ENCODE results near the gene NECAB2. TPM values are rescaled to one million over a fixed set of nuclear protein-coding genes. Genes with fewer than 3 reads are reported as not detected.

Gene NECAB2
- total RNA-seq, 2 experiments from 2014 or later = not detected

GRCh38 chr16:83961591-83961990 lies 6.5 kb upstream of the NECAB2 start:
- H3K4me1 Mint-ChIP-seq = no peaks in the 10 kb centered on the region
- POLR2A ChIA-PET = no interaction called here
- no peak for ATAC-seq (ENCODE audit: low read depth)
- no peaks in the 10 kb centered on the region for H3K27me3 Mint-ChIP-seq
- H3K4me3 Mint-ChIP-seq = no peak overlapping the region
- no peak overlapping the region for H3K27ac Mint-ChIP-seq
- H3K36me3 Mint-ChIP-seq = no peaks in the 10 kb centered on the region
- DNase-seq = no peak
- H3K9me3 Mint-ChIP-seq = no peaks in the 10 kb centered on the region

DNA sequence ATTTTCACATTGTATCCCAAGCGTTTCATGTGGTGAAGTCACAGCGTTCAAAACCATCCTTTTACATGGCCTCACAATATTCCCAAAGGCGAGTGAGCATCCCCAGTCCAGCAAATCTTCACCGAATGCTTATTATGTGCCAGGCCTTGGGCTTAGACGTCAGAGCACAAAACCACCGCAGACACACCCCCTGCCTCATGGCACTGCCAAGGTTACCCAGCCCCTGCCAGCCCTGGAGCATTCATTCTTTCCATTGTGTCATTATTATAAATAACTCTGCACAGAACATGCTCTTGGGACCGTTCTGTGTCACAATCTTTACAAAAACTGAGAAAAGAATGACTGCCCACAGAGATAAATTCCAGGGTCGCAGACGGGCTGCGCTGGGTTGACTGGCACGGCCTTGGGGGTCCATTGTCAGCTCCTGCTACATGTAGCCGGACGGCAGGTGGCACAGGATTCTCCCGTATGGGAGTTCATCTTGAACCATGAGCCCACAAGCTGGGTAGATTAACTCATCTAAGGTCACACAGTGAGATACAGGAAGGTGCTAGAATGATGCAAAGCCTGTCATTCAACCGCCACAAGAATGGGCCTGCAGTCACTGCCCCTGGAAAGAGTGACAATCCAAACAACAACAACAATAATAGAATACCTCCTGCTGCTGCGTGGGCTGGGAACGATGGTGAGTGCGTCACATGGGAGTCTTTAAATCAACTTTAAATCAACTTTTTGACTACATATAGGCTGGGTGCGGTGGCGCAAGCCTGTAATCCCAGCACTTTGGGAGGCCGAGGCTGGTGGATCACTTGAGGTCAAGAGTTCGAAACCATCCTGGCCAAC lies 4.5 kb upstream of the NECAB2 start:
- Mint-ChIP-seq H3K9me3 (no peaks in the 10 kb centered on the region), H3K27ac (no peak overlapping the region), H3K36me3 (no peaks in the 10 kb centered on the region), H3K4me3 (no peak overlapping the region), H3K4me1 (peaks cover 2% of the 10 kb centered on the region), H3K27me3 (peaks cover 2% of the 10 kb centered on the region)
- POLR2A ChIA-PET = no interaction called here
- DNase-seq = no peak
- no peak for ATAC-seq (ENCODE audit: low read depth)

GRCh38 chr16:83964684-83965443 lies 3.2 kb upstream of the NECAB2 start:
- Mint-ChIP-seq H3K4me1 (peaks cover 2% of the 10 kb centered on the region), H3K36me3 (no peaks in the 10 kb centered on the region), H3K27me3 (peaks cover 10% of the 10 kb centered on the region), H3K27ac (no peak overlapping the region), H3K4me3 (no peak overlapping the region), H3K9me3 (no peaks in the 10 kb centered on the region)
- POLR2A ChIA-PET = no interaction called here
- ATAC-seq (ENCODE audit: low read depth) = no peak
- DNase-seq = no peak

- H3K4me3 Mint-ChIP-seq = no peak overlapping the region
- DNase-seq (no peak), ATAC-seq (ENCODE audit: low read depth) (no peak)
- H3K4me1 Mint-ChIP-seq = peaks cover 2% of the 10 kb centered on the region
- no peaks in the 10 kb centered on the region for H3K36me3 Mint-ChIP-seq
- H3K27me3 Mint-ChIP-seq = peaks cover 14% of the 10 kb centered on the region
- POLR2A ChIA-PET = no interaction called here
- no peaks in the 10 kb centered on the region for H3K9me3 Mint-ChIP-seq
- H3K27ac Mint-ChIP-seq = no peak overlapping the region
These were observed 2.4 kb upstream of the NECAB2 start for GRCh38 chr16:83965444-83966152.

DNA sequence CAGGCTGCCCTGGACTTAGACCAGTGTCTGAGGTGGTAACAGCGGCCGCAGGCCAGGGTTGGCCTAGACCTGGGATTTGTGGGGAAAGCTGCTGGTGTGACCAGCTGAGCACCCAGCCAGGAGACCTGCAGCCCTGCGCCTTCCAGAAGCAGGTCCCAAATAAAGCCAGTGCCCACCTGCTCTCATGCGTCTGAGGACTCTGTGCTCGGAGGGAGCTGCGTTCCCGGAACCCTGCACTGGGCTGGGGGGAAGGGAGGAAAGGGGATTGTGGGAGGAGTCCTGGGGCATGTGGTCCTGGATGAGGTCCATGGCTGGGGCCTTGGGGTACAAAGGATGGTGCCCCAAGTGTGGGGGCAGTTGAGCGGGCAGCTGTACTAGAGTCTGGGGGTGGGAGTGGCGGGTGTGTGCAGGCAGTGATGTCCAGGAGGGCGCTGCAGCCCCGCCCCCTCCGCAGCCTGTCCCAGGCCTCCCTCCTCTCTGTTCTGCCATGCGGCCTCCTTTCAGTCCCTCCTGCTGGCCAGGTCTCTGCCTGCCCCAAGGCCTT lies 1.8 kb upstream of the NECAB2 start:
- H3K4me1 Mint-ChIP-seq = peaks cover 2% of the 10 kb centered on the region
- no peak overlapping the region for H3K27ac Mint-ChIP-seq
- H3K9me3 Mint-ChIP-seq = no peaks in the 10 kb centered on the region
- H3K27me3 Mint-ChIP-seq = peaks cover 16% of the 10 kb centered on the region
- DNase-seq (no peak), ATAC-seq (ENCODE audit: low read depth) (no peak)
- H3K4me3 Mint-ChIP-seq = no peak overlapping the region
- no peaks in the 10 kb centered on the region for H3K36me3 Mint-ChIP-seq
- POLR2A ChIA-PET = no interaction called here

GRCh38 chr16:83967091-83967490 lies 953 bp upstream of the NECAB2 start:
- H3K9me3 Mint-ChIP-seq = no peaks in the 10 kb centered on the region
- H3K36me3 Mint-ChIP-seq = no peaks in the 10 kb centered on the region
- H3K4me1 Mint-ChIP-seq = peaks cover 2% of the 10 kb centered on the region
- POLR2A ChIA-PET = no interaction called here
- H3K27ac Mint-ChIP-seq = no peak overlapping the region
- DNase-seq (no peak), ATAC-seq (ENCODE audit: low read depth) (no peak)
- no peak overlapping the region for H3K4me3 Mint-ChIP-seq
- H3K27me3 Mint-ChIP-seq = peaks cover 16% of the 10 kb centered on the region

- Mint-ChIP-seq H3K36me3 (no peaks in the 10 kb centered on the region), H3K9me3 (no peaks in the 10 kb centered on the region), H3K4me1 (peaks cover 2% of the 10 kb centered on the region), H3K27me3 (peaks cover 16% of the 10 kb centered on the region), H3K27ac (no peak overlapping the region), H3K4me3 (no peak overlapping the region)
- no peak for DNase-seq
- POLR2A ChIA-PET = no interaction called here
- ATAC-seq (ENCODE audit: low read depth) = no peak
These were observed 335 bp downstream of the NECAB2 start for GRCh38 chr16:83968306-83968851.

DNA sequence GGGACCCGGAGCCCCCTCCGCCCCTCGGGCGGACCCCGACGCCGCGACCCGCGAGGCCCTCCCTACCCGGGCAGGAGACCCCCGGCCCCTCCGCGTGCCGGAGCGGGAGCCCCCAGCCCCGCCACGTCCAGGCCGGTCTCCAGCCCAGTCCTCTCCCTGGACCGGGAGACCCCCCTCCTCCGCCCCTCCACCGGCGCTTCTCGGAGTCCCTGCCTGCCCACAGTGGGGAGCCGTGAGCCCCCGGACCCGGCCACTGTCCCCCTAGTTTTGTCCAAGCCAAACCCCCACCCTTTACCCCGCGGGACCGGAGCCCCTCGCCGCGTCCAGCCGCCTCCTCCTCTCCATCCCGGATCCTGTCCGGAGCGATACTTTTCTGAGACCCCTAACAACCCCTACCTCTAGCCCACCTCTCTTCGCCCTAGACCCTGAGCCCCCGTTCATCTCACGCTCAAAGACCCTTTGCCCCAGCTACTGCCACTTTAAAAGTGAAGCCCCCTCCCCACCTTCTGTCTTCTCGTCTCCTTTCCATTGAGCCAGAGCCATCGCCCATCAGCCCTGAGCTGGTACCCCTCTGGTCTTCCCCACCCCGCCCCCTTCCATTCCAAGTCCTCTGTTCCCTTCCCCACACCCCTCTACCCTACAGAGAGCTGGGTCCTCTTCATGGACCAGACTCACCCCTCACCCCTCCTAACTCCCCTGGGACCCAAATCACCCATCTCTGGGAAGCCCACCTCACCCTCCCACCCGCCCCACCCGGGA lies 1.0 kb downstream of the NECAB2 start:
- Mint-ChIP-seq H3K4me1 (peaks cover 2% of the 10 kb centered on the region), H3K4me3 (peak overlapping the region; percentile 8), H3K27me3 (peaks cover 16% of the 10 kb centered on the region), H3K9me3 (no peaks in the 10 kb centered on the region), H3K27ac (no peak overlapping the region), H3K36me3 (no peaks in the 10 kb centered on the region)
- no peak for ATAC-seq (ENCODE audit: low read depth)
- POLR2A ChIA-PET = no interaction called here
- no peak for DNase-seq

DNA sequence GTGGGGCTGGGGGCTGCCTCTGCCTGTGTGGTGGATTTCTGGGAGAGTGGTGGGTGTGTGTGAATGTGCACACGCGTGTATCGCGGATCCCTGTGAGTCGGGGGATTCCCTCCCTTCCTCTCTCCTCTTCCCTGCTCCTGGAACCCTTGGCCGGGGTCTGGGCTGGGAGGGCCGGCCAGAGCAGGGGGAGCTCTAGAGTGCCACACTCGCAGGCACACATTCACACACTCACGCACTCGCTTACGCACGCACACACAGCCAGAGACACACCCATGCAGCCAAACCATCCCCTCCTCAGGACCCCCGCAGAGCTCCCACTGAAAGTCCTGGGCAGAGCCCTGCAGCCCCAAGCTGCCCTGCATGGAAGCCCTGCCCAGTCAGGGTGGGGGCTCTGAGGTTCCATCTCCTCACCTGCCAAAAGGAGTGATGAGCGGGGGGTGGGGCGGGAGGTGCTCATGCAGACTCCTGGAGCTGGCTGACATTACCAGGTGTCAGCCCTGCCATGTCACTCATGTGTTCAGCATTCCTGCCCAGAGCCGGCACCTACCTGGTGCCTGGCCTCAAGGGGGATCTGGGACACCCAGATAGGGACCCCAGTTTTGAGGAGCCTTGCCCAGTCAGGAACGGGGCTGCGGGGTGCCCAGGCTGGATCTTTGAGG lies 1.9 kb downstream of the NECAB2 start:
- H3K9me3 Mint-ChIP-seq = no peaks in the 10 kb centered on the region
- peak overlapping the region; percentile 8 for H3K4me3 Mint-ChIP-seq
- ATAC-seq (ENCODE audit: low read depth) (no peak), DNase-seq (no peak)
- peaks cover 21% of the 10 kb centered on the region for H3K27me3 Mint-ChIP-seq
- no peak overlapping the region for H3K27ac Mint-ChIP-seq
- POLR2A ChIA-PET = no interaction called here
- no peaks in the 10 kb centered on the region for H3K36me3 Mint-ChIP-seq
- peaks cover 2% of the 10 kb centered on the region for H3K4me1 Mint-ChIP-seq

DNA sequence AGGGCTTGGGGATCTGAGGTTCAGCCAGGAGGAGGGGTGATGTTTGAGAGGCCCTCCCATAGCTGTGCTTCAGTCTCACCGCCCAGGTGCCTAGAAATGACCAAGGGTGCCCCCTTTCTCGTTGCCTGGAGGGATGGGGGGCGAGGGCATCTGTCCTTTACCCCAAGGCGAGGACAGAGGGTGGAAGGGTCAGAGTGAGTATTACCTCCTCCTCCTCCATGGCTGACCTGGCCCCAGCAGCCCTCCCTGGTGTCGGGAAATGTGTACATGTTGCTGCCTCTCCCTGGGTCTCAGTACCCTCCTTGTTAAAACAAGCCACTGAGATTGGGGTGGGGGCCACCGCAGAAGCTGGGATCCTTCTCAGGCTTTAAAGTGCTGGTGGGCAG lies 2.4 kb downstream of the NECAB2 start:
- no peak for ATAC-seq (ENCODE audit: low read depth)
- DNase-seq = no peak
- H3K27ac Mint-ChIP-seq = no peak overlapping the region
- peaks cover 2% of the 10 kb centered on the region for H3K4me1 Mint-ChIP-seq
- POLR2A ChIA-PET = interaction anchor here (0.5 kb wide), 1 partner anchor 540 kb away, joined by 4 read pairs; no protein-coding TSS in a partner anchor
- no peaks in the 10 kb centered on the region for H3K36me3 Mint-ChIP-seq
- H3K9me3 Mint-ChIP-seq = no peaks in the 10 kb centered on the region
- H3K27me3 Mint-ChIP-seq = peaks cover 21% of the 10 kb centered on the region
- H3K4me3 Mint-ChIP-seq = no peak overlapping the region

GRCh38 chr16:83971165-83972130 lies 3.4 kb downstream of the NECAB2 start:
- POLR2A ChIA-PET = interaction anchor here (0.5 kb wide), 1 partner anchor 539 kb away, joined by 4 read pairs; no protein-coding TSS in a partner anchor
- H3K4me3 Mint-ChIP-seq = no peak overlapping the region
- H3K27me3 Mint-ChIP-seq = peaks cover 21% of the 10 kb centered on the region
- H3K36me3 Mint-ChIP-seq = no peaks in the 10 kb centered on the region
- no peak overlapping the region for H3K27ac Mint-ChIP-seq
- DNase-seq (no peak), ATAC-seq (ENCODE audit: low read depth) (no peak)
- H3K9me3 Mint-ChIP-seq = no peaks in the 10 kb centered on the region
- peaks cover 2% of the 10 kb centered on the region for H3K4me1 Mint-ChIP-seq

Measured in activated naive CD8-positive, alpha-beta T cell treated with anti-CD3 and anti-CD28 coated beads, Interleukin-2, amount 10 ng/mL, durations not matched to agents 7 days and 5 days (primary cell).